GM18526 (cell line): ENCODE data around the gene CTNND2.

ENCODE experiments used
- POLR2A ChIP-seq: IDR thresholded peaks from 3 replicates; pipeline ENCODE4 v1.6.1; 2011; ENCODE audit not compliant: insufficient read length; ENCODE audit errors: extremely low read depth

The CTNND2 gene

GRCh38 chr5:10964806-10965205, 939.4 kb downstream of the CTNND2 start:
- TF ChIP-seq POLR2A = no peak

- TF ChIP-seq POLR2A = no peak
Observed at GRCh38 chr5:10958728-10959127, 945.5 kb downstream of the CTNND2 start.

DNA sequence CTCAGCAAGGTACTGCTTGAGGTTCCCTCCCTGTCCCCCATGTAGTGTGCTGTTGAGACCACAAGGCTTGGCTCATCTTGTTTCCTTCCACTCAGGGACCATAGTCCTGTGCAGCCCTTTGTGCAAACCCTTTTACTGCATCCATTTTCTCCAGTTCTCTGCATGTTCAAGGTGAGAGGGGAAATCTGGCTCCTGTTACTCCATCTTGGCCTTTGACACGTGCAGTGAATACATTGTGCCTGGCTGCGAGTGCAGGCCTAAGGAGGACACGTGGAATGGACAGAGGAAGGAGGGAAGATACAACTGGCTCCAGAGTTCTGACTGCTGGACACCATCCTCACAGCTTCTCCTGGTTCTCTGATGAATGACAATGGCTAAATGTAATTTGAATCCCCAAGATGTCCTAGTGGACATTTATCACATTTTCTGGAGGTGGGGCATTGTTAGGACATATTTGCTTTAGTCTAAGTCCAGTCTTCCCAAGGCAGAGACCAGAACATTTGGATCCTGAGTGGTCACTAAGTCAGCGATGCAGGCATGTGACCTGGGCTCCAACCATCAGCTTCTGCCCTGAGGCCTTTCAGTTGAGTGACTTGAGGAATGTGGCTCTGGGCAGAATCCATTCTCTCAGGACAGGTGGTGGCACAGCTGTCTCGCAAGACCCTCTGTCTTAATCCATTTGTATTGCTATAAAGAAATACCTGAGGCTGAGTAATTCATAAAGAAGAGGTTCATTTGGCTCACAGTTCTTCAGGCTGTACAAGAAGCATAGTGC, 954.2 kb downstream of the CTNND2 start:
- no peak for TF ChIP-seq POLR2A

- no peak for TF ChIP-seq POLR2A
Observed at GRCh38 chr5:10946050-10946449, 958.2 kb downstream of the CTNND2 start.

GRCh38 chr5:10941900-10942299, 962.3 kb downstream of the CTNND2 start:
- no peak for TF ChIP-seq POLR2A

GRCh38 chr5:10936081-10936855, 968.0 kb downstream of the CTNND2 start:
- no peak for TF ChIP-seq POLR2A

GRCh38 chr5:10935536-10935935, 968.7 kb downstream of the CTNND2 start:
- no peak for TF ChIP-seq POLR2A

DNA sequence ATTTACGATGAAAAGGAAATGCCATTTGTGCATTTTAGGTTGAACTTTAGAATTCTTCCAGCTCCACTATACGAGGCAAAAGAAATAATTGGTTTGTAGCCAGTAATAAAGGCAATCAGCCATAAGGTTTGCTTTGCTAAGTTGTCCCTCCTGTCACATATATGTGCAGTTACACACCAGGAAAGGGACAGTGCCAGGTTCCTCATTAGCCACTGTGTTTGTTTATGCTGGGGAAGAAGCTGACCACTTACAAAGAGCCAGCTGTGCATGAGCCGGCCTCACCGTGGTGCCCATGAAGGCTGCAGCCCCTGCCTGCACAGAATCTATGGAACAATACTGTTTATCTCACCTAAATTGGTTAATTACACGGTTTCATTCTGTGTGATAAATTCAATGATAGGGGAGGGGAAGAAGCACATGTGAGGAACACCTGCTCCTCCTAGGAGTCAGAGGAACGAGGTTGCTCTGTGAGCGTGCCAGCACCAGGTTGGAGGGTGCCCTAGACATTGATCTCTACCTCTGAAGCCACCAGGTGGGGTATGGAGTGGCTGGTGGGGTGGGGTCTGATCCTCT, 969.4 kb downstream of the CTNND2 start:
- no peak for TF ChIP-seq POLR2A

DNA sequence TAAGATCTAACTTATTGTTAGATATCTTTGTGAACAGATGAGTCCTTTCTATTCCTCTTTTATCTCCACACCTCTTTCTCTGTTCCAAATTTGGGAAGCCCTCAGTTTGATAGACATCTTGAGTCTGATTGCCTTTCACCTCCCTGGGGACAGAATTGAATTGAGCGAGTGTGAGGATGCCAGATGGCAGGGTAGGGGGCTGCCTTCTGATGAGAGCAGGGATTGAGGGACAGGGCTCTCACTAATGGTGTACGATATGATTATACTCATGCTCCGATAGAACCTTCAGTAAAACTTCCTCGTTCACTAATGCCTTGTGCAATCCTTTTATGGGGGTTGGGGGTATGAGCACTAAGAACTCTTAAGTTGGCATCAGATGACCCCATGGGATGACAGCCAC, 971.1 kb downstream of the CTNND2 start:
- TF ChIP-seq POLR2A = no peak

DNA sequence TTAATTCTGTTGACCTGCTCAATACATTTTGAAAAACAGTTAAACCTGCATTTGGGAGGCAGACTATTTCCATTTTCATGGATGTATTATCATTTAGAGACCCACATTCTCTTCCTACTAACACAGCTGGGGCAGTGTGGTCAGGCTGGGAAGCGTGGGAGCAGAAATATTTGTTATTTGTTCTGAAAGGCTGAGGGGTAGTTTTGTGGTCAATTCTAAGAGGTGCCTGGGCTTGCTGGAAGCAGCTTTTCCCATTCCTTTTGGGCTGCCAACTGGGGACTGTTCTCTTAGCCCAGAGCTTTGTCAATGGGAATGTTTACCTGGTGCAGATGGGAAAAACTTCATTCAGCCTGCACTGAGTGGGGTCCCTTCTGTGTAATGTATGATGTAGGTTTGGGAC, 971.8 kb downstream of the CTNND2 start:
- TF ChIP-seq POLR2A = no peak

GRCh38 chr5:10927608-10928007, 976.6 kb downstream of the CTNND2 start:
- no peak for TF ChIP-seq POLR2A

DNA sequence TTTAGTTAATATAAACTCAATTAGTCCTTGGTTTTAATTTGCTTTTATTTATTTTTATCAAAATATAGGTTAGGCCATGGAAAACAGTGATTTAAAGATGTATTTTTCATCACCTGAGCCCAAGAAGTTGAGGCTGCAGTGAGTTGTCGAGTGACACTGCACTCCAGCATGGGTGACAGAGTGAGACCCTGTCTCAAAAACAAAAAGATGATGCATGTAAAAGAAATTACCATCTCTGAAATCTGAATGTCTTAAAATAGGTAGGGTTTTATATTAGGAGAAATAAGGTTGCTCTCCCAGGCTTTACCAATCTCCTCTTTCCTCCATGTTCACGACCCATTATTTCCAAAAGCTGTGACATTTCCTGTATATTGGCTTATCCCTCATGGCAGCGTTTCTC, 980.9 kb downstream of the CTNND2 start:
- no peak for TF ChIP-seq POLR2A
